NT2/D1 (cell line): ENCODE data around the gene GSTM4.
"Not testable (repeated sequence)": the region's sequence is repeated elsewhere in the genome, so short reads cannot be mapped to it uniquely, and the experiment has no call there.

Experiments
- DNase-seq: peaks from one replicate; pipeline ENCODE4 v3.0.0-alpha.2; 2011; ENCODE audit warnings: low read depth, low spot score
- H3K27me3 ChIP-seq: 2 replicates; pipeline ENCODE4 v1.6.0; 2011; ENCODE audit warnings: mild to moderate bottlenecking; ENCODE audit not compliant: insufficient read length, insufficient read depth
- H3K36me3 ChIP-seq: 2 replicates; pipeline ENCODE4 v1.6.1; 2011; ENCODE audit warnings: mild to moderate bottlenecking, low read length, mixed read lengths; ENCODE audit not compliant: insufficient read depth, insufficient read length
- H3K4me1 ChIP-seq: 2 replicates; pipeline ENCODE4 v1.5.1; 2011; ENCODE audit not compliant: insufficient read depth, insufficient read length
- H3K4me3 ChIP-seq: 2 replicates; pipeline ENCODE4 v1.5.1; 2011; ENCODE audit warnings: low read depth; ENCODE audit not compliant: insufficient read length
- H3K9ac ChIP-seq: 2 replicates; pipeline ENCODE4 v1.6.0; 2011; ENCODE audit warnings: low read depth; ENCODE audit not compliant: insufficient read length
- H3K9me3 ChIP-seq: 2 replicates; pipeline ENCODE4 v1.5.1; 2011; ENCODE audit warnings: mild to moderate bottlenecking, low read length; ENCODE audit not compliant: insufficient read depth
- SUZ12 ChIP-seq: IDR thresholded peaks from 2 replicates; pipeline ENCODE4 v1.6.1; 2011; ENCODE audit not compliant: insufficient read length, insufficient read depth; ENCODE audit errors: extremely low read depth
- YY1 ChIP-seq: IDR thresholded peaks from 2 replicates; pipeline ENCODE4 v1.6.1; 2011; ENCODE audit not compliant: insufficient read length, insufficient read depth
- ZNF274 ChIP-seq: IDR thresholded peaks from 2 replicates; pipeline ENCODE4 v1.6.1; 2011; ENCODE audit warnings: mild to moderate bottlenecking, low read depth, low read length

GSTM4 gene

GRCh38 chr1:109687641-109688499 is 32.0 kb downstream of the GSTM4 start, which contains the start of gene GSTM1:
GSTM1 (plus strand) TSS chr1:109687817; CDS start chr1:109687874, 57 bp downstream.
- no peaks in the 10 kb centered on the region for H3K4me1 ChIP-seq
- peak within 1 kb of the TSS; percentile 89 for H3K9ac ChIP-seq
- no peaks in the 10 kb centered on the region for H3K27me3 ChIP-seq
- peak; percentile 52 for DNase-seq
- peak within 1 kb of the TSS; percentile 73 for H3K4me3 ChIP-seq
- no peaks in the 10 kb centered on the region for H3K9me3 ChIP-seq
- H3K36me3 ChIP-seq: peaks cover 20% of the 10 kb centered on the region
- no peak for TF ChIP-seq ZNF274
- TF ChIP-seq YY1: no peak
- TF ChIP-seq SUZ12: no peak

- H3K4me1 ChIP-seq: no peaks in the 10 kb centered on the region
- H3K9ac ChIP-seq: no peak overlapping the region
- DNase-seq: no peak
- no peaks in the 10 kb centered on the region for H3K27me3 ChIP-seq
- H3K4me3 ChIP-seq: no peak overlapping the region
- peaks cover 20% of the 10 kb centered on the region for H3K36me3 ChIP-seq
- H3K9me3 ChIP-seq: no peaks in the 10 kb centered on the region
- TF ChIP-seq ZNF274 (no peak), SUZ12 (no peak), YY1 (no peak)
Observed at GRCh38 chr1:109689844-109690405, 34.0 kb downstream of the GSTM4 start.

- no peak for DNase-seq
- Histone ChIP-seq H3K36me3 (peaks cover 20% of the 10 kb centered on the region), H3K9ac (no peak overlapping the region), H3K9me3 (no peaks in the 10 kb centered on the region), H3K27me3 (no peaks in the 10 kb centered on the region), H3K4me1 (no peaks in the 10 kb centered on the region), H3K4me3 (no peak overlapping the region)
- TF ChIP-seq SUZ12 (no peak), ZNF274 (no peak), YY1 (no peak)
Observed at GRCh38 chr1:109691759-109692158, 35.9 kb downstream of the GSTM4 start.

- not testable (repeated sequence) for H3K4me3 ChIP-seq, H3K9me3 ChIP-seq, H3K27me3 ChIP-seq, H3K9ac ChIP-seq, DNase-seq, H3K4me1 ChIP-seq
- H3K36me3 ChIP-seq: peaks cover 13% of the 10 kb centered on the region
Observed at GRCh38 chr1:109694400-109694799, 38.5 kb downstream of the GSTM4 start.

GRCh38 chr1:109695138-109695537 is 39.2 kb downstream of the GSTM4 start:
- DNase-seq, H3K36me3 ChIP-seq, H3K4me1 ChIP-seq: not testable (repeated sequence)

GRCh38 chr1:109697066-109697465 is 41.2 kb downstream of the GSTM4 start:
- Histone ChIP-seq H3K4me3 (no peak overlapping the region), H3K9ac (no peak overlapping the region), H3K4me1 (no peaks in the 10 kb centered on the region), H3K9me3 (no peaks in the 10 kb centered on the region), H3K36me3 (no peaks in the 10 kb centered on the region), H3K27me3 (no peaks in the 10 kb centered on the region)
- DNase-seq: no peak
- TF ChIP-seq SUZ12: no peak
- no peak for TF ChIP-seq ZNF274
- TF ChIP-seq YY1: no peak

More at GRCh38 chr1:109695138-109695537, 39.2 kb downstream of the GSTM4 start:
- not testable (repeated sequence) for H3K9ac ChIP-seq, H3K4me3 ChIP-seq, H3K9me3 ChIP-seq, H3K27me3 ChIP-seq

GRCh38 chr1:109697861-109698260 is 42.0 kb downstream of the GSTM4 start:
- H3K9me3 ChIP-seq, H3K4me3 ChIP-seq, DNase-seq, H3K36me3 ChIP-seq, H3K27me3 ChIP-seq, H3K9ac ChIP-seq, H3K4me1 ChIP-seq: not testable (repeated sequence)

GRCh38 chr1:109702940-109703339 is 47.0 kb downstream of the GSTM4 start:
- H3K4me3 ChIP-seq, H3K9ac ChIP-seq, H3K4me1 ChIP-seq, H3K27me3 ChIP-seq, DNase-seq, H3K36me3 ChIP-seq: not testable (repeated sequence)
- H3K9me3 ChIP-seq: peaks cover 17% of the 10 kb centered on the region; the same call in 1 of the 2 replicates
